A172 (cell line): Measurements from ENCODE around the gene JPH3. TPM values are rescaled to one million over a fixed set of nuclear protein-coding genes. Genes with fewer than 3 reads are reported as not detected.

Experiments
- DNase-seq: peaks from one replicate; pipeline ENCODE4 v3.0.0-alpha.2; 2015; ENCODE audit warnings: low spot score
- total RNA-seq: library from RNA; depleted of rRNA; stranded (reverse); fragments of >200 nt; shearing (Covaris generic); gene quantifications from 2 replicates; pipeline ENCODE4 v1.2.3, GENCODE V29; 2014

JPH3 gene
- total RNA-seq, 1 experiment from 2014 or later, result 9.1 TPM

GRCh38 chr16:87653234-87653633, 50.9 kb downstream of the JPH3 start:
- DNase-seq, result no peak

- no peak for DNase-seq
Observed at GRCh38 chr16:87654826-87655225, 52.5 kb downstream of the JPH3 start.

GRCh38 chr16:87656328-87656727, 54.0 kb downstream of the JPH3 start:
- no peak for DNase-seq

GRCh38 chr16:87657621-87658192, 55.4 kb downstream of the JPH3 start:
- peak; percentile 29 for DNase-seq

- DNase-seq, result no peak
Observed at GRCh38 chr16:87658564-87659225, 56.4 kb downstream of the JPH3 start.

GRCh38 chr16:87661561-87661960, 59.3 kb downstream of the JPH3 start:
- DNase-seq, result no peak

- no peak for DNase-seq
Observed at GRCh38 chr16:87662254-87663204, 60.2 kb downstream of the JPH3 start.

GRCh38 chr16:87664792-87665191, 62.5 kb downstream of the JPH3 start:
- no peak for DNase-seq

- no peak for DNase-seq
Observed at GRCh38 chr16:87665193-87665592, 62.9 kb downstream of the JPH3 start.

- no peak for DNase-seq
Observed at GRCh38 chr16:87666919-87667318, 64.6 kb downstream of the JPH3 start.

- DNase-seq, result no peak
Observed at GRCh38 chr16:87667443-87667842, 65.1 kb downstream of the JPH3 start.

GRCh38 chr16:87667946-87668345, 65.6 kb downstream of the JPH3 start:
- no peak for DNase-seq

- DNase-seq, result no peak
Observed at GRCh38 chr16:87669672-87670071, 67.4 kb downstream of the JPH3 start.

- peak; percentile 30 for DNase-seq
Observed at GRCh38 chr16:87671221-87671620, 68.9 kb downstream of the JPH3 start.

- DNase-seq, result no peak
Observed at GRCh38 chr16:87671715-87672270, 69.5 kb downstream of the JPH3 start.

- DNase-seq, result no peak
Observed at GRCh38 chr16:87674419-87674818, 72.1 kb downstream of the JPH3 start.

- no peak for DNase-seq
Observed at GRCh38 chr16:87675111-87675719, 72.9 kb downstream of the JPH3 start.

- DNase-seq, result no peak
Observed at GRCh38 chr16:87677830-87678229, 75.5 kb downstream of the JPH3 start.

GRCh38 chr16:87678618-87679017, 76.3 kb downstream of the JPH3 start:
- DNase-seq, result peak; percentile 38

- no peak for DNase-seq
Observed at GRCh38 chr16:87679593-87680271, 77.4 kb downstream of the JPH3 start.

GRCh38 chr16:87680272-87680644, 78.0 kb downstream of the JPH3 start:
- DNase-seq, result no peak
